Colonic mucosa (tissue), 4 donors: ENCODE measurements around the gene NUDT1. TPM values are rescaled to one million over a fixed set of nuclear protein-coding genes. Genes with fewer than 3 reads are reported as not detected.

Experiments used
- DNase-seq: peaks from one replicate; pipeline ENCODE4 v3.0.0-alpha.2; 2020
- H3K27ac ChIP-seq: fragments of 200-600 bp; one replicate; pipeline ENCODE4 v1.8.0; 2021
- H3K27me3 ChIP-seq: fragments of 200-600 bp; one replicate; pipeline ENCODE4 v1.8.0; 2021
- H3K36me3 ChIP-seq: fragments of 200-600 bp; one replicate; pipeline ENCODE4 v1.8.0; 2021
- H3K4me1 ChIP-seq: fragments of 200-600 bp; one replicate; pipeline ENCODE4 v1.8.0; 2021; ENCODE audit warnings: mild to moderate bottlenecking
- H3K4me3 ChIP-seq: fragments of 200-600 bp; one replicate; pipeline ENCODE4 v1.8.0; 2021
- H3K9ac ChIP-seq, 2 donors: one replicate each; pipeline ENCODE4 v1.7.0; 2013; ENCODE audit warnings: control low read depth in 2 of 2, low read depth in 2 of 2, low read length in 2 of 2
- H3K9me3 ChIP-seq: fragments of 200-600 bp; one replicate; pipeline ENCODE4 v1.8.0; 2021
- intact Hi-C: fragments of 100-400 bp; cut with DNase I; formaldehyde crosslinking; loops from one replicate; pipeline ENCODE4 v1.14.1; 2022
- total RNA-seq, 2 donors: library from RNA; stranded (reverse); fragmentation: NEBNext Ultra II Directional in 1 of 2; extraction: Animal tissue kit (Norgen Biotek cat#: 25700) in 1 of 2; gene quantifications; one replicate each; pipeline ENCODE4 v1.2.1, GENCODE V29; 2021
- TF ChIP-seq, protein P1 (sequence below): fragments of 200-600 bp; IDR thresholded peaks from one replicate; pipeline ENCODE4 v1.8.0; 2022; ENCODE audit warnings: antibody characterized with exemption, mild to moderate bottlenecking
- donor health status: healthy.
- donor health status: DM: no; HTN: no; CAD: no.
- donor health status: DM: no; HTN: no; CAD: no.

The NUDT1 gene
- total RNA-seq, 2 donors from 2014 or later, result 15.0 to 51.6 TPM

DNA sequence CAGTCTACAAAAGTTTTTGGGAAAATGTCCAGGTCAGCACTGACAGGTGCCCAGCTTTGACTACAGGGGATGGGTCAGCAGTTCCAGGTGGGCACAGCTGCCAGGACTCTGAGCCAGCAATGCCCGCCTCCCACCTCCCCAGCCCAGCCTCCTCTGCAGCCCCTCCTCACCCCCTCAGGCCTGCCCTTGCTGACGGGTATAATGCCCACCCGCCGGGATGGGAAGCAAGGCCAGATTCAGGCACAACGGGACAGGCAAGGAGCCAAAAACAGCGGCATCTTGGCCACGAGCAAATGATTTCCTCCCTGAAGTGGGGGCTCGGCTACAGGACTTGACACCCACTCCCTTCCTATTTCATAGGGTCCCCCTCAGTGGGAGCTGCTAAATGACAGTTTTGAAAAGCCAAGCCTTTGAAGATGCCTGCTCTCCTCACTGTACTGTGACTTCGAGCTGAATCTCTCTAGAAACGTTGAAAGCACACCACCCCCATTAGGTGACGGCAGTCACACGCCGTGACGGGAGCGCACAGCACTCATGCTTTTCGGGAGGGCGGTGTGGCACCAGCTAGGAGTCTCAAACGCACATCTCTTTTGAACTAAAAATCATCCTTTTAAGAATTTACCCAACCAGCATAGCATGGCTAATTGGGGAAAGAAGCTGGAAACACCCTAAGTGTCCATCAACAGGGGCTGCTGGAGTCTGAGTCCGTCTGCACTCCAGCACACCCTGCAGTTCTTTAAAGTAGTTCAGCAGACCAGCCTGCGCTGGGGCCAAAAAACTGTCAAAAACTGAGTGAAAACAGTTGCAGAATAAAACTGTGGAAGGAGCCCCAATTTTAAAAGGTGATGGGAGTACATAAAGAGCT, 38.9 kb upstream of the NUDT1 start:
- H3K9me3 ChIP-seq, result no peaks in the 10 kb centered on the region
- intact Hi-C loops, result loop anchor here (10.0 kb wide), 1 partner anchor 628 kb away; the partner anchor contains the start of gene PSMG3
- H3K27me3 ChIP-seq, result no peaks in the 10 kb centered on the region
- no peak overlapping the region for H3K27ac ChIP-seq
- no peaks in the 10 kb centered on the region for H3K36me3 ChIP-seq
- H3K4me3 ChIP-seq, result no peak overlapping the region
- H3K9ac ChIP-seq, result no peak overlapping the region
- no peaks in the 10 kb centered on the region for H3K4me1 ChIP-seq
- DNase-seq, result no peak
- TF ChIP-seq, protein P1, sequence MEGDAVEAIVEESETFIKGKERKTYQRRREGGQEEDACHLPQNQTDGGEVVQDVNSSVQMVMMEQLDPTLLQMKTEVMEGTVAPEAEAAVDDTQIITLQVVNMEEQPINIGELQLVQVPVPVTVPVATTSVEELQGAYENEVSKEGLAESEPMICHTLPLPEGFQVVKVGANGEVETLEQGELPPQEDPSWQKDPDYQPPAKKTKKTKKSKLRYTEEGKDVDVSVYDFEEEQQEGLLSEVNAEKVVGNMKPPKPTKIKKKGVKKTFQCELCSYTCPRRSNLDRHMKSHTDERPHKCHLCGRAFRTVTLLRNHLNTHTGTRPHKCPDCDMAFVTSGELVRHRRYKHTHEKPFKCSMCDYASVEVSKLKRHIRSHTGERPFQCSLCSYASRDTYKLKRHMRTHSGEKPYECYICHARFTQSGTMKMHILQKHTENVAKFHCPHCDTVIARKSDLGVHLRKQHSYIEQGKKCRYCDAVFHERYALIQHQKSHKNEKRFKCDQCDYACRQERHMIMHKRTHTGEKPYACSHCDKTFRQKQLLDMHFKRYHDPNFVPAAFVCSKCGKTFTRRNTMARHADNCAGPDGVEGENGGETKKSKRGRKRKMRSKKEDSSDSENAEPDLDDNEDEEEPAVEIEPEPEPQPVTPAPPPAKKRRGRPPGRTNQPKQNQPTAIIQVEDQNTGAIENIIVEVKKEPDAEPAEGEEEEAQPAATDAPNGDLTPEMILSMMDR, result no peak

DNA sequence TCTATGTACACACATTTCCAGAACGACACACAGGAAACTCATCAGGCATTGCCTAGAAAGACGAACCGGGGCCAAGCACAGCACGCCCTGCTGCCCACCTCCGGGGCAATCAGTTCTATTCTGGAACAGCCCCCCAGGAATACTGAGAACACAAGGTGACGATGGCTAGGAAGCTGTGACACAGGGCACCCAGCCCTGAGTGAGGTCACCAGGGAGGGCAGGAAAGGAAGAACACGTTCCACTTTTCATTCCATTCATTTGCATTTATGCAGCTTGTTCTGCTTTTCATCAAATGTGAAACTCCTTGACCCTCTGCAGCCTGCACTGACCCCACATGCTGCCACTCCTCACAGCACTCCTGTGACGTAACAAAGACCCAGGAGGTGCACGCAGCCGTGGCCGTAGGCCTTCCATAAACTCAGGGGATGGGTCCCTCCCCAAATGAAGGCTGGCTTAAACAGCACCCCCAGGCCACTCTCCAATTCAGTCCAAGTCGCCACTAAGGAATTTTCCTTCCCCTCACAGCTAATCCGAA, 38.2 kb upstream of the NUDT1 start:
- no peak for DNase-seq
- H3K9ac ChIP-seq, result no peak overlapping the region
- TF ChIP-seq, protein P1, result no peak
- intact Hi-C loops, result loop anchor here (10.0 kb wide), 1 partner anchor 629 kb away; the partner anchor contains the start of gene PSMG3
- H3K36me3 ChIP-seq, result no peaks in the 10 kb centered on the region
- H3K4me3 ChIP-seq, result no peak overlapping the region
- no peaks in the 10 kb centered on the region for H3K9me3 ChIP-seq
- H3K27ac ChIP-seq, result no peak overlapping the region
- H3K27me3 ChIP-seq, result no peaks in the 10 kb centered on the region
- H3K4me1 ChIP-seq, result no peaks in the 10 kb centered on the region

GRCh38 chr7:2204446-2204845, 37.6 kb upstream of the NUDT1 start:
- intact Hi-C loops, result loop anchor here (10.0 kb wide), 1 partner anchor 630 kb away; the partner anchor contains the start of gene PSMG3
- Histone ChIP-seq H3K4me3 (no peak overlapping the region), H3K27ac (no peak overlapping the region), H3K9me3 (no peaks in the 10 kb centered on the region), H3K4me1 (no peaks in the 10 kb centered on the region), H3K36me3 (no peaks in the 10 kb centered on the region), H3K27me3 (no peaks in the 10 kb centered on the region), H3K9ac (no peak overlapping the region)
- no peak for DNase-seq
- TF ChIP-seq, protein P1, result no peak

DNA sequence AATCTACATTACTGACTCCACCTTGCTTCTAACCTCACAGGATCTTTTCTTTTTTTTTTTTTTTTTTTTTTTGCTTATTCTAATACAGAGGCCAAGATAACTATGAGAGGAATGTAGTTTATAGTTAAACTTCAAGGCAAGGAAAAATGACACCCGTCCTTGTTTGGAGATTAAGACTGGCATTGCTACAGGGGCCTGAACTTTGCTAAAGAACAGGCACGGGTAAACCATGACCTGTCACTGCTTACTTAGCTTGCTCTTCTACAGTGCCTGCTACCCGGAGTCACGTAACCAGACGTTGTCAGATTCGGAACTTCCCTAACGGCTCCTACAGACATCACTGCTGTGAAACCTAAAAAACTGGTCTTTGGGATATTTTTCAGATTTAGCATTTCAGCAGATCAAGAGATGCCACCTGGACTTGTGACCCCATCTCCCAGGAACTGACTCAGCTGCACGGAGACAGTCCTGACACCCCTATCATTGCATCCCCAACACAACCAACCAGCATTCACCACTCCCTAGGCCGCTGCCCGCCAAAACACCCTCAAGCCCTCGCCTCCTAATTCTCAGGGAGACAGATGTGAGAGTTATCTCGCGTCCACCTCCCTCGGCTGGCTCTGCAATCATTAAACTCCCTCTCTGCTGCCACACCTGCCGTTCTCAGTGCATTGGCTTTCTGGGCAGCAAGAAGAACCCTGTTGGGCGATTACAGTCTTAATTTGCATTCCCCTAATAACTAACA, 36.8 kb upstream of the NUDT1 start:
- Histone ChIP-seq H3K9me3 (no peaks in the 10 kb centered on the region), H3K4me1 (no peaks in the 10 kb centered on the region), H3K36me3 (no peaks in the 10 kb centered on the region), H3K9ac (no peak overlapping the region), H3K27ac (no peak overlapping the region), H3K27me3 (no peaks in the 10 kb centered on the region), H3K4me3 (no peak overlapping the region)
- DNase-seq, result no peak
- intact Hi-C loops, result loop anchor here (5.0 to 10.0 kb wide), 2 partner anchors 543 to 630 kb away; partner anchors contain the start of gene PSMG3
- TF ChIP-seq, protein P1, result no peak

GRCh38 chr7:2208712-2209111, 33.3 kb upstream of the NUDT1 start:
- H3K4me1 ChIP-seq, result no peaks in the 10 kb centered on the region
- no peak overlapping the region for H3K4me3 ChIP-seq
- no peak for DNase-seq
- H3K9me3 ChIP-seq, result no peaks in the 10 kb centered on the region
- no peak overlapping the region for H3K27ac ChIP-seq
- no peaks in the 10 kb centered on the region for H3K27me3 ChIP-seq
- TF ChIP-seq, protein P1, result no peak
- no peaks in the 10 kb centered on the region for H3K36me3 ChIP-seq
- intact Hi-C loops, result loop anchor here (5.0 to 10.0 kb wide), 2 partner anchors 546 to 634 kb away; partner anchors contain the start of gene PSMG3
- H3K9ac ChIP-seq, result no peak overlapping the region
